OCI-LY7 (cell line): ENCODE data around the gene GYS1.

Source experiments
- EZH2phosphoT487 ChIP-seq: fragments of 200-600 bp; sonication (generic); IDR thresholded peaks from 2 replicates; pipeline ENCODE4 v1.6.1; 2018; ENCODE audit warnings: low read depth, borderline replicate concordance, mild to moderate bottlenecking, mixed run types, antibody characterized with exemption, low read length, moderate library complexity, mixed read lengths
- TF ChIP-seq, protein P1 (sequence below): fragments of 200-600 bp; sonication (generic); conservative IDR thresholded peaks from 2 replicates; pipeline ENCODE4 v1.5.1; 2014; ENCODE audit warnings: mild to moderate bottlenecking, antibody characterized with exemption, low read length, moderate library complexity, mixed read lengths

DNA sequence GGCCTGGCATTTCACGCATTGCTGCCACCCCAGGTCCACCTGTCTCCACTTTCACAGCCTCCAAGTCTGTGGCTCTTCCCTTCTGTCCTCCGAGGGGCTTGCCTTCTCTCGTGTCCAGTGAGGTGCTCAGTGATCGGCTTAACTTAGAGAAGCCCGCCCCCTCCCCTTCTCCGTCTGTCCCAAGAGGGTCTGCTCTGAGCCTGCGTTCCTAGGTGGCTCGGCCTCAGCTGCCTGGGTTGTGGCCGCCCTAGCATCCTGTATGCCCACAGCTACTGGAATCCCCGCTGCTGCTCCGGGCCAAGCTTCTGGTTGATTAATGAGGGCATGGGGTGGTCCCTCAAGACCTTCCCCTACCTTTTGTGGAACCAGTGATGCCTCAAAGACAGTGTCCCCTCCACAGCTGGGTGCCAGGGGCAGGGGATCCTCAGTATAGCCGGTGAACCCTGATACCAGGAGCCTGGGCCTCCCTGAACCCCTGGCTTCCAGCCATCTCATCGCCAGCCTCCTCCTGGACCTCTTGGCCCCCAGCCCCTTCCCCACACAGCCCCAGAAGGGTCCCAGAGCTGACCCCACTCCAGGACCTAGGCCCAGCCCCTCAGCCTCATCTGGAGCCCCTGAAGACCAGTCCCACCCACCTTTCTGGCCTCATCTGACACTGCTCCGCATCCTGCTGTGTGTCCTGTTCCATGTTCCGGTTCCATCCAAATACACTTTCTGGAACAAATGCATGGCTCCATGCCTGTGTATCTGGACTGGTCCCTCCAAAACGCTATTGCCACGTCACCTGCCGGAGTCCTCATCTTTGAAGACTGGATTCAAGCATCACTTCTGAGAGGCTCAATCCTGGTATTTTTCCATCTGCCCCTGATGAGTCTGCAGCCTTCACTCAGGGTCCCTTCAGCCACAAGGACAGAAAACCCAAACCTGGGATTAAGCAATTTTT, 70.3 kb downstream of the GYS1 start:
- TF ChIP-seq, protein P1, sequence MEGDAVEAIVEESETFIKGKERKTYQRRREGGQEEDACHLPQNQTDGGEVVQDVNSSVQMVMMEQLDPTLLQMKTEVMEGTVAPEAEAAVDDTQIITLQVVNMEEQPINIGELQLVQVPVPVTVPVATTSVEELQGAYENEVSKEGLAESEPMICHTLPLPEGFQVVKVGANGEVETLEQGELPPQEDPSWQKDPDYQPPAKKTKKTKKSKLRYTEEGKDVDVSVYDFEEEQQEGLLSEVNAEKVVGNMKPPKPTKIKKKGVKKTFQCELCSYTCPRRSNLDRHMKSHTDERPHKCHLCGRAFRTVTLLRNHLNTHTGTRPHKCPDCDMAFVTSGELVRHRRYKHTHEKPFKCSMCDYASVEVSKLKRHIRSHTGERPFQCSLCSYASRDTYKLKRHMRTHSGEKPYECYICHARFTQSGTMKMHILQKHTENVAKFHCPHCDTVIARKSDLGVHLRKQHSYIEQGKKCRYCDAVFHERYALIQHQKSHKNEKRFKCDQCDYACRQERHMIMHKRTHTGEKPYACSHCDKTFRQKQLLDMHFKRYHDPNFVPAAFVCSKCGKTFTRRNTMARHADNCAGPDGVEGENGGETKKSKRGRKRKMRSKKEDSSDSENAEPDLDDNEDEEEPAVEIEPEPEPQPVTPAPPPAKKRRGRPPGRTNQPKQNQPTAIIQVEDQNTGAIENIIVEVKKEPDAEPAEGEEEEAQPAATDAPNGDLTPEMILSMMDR: no peak
- TF ChIP-seq EZH2phosphoT487: no peak
